ENCODE measurements around the gene CNTN1. TPM values are rescaled to one million over a fixed set of nuclear protein-coding genes. Genes with fewer than 3 reads are reported as not detected.

CNTN1 gene
- total and polyA plus RNA-seq, 12 donors, result 0.07 to 0.90 (median 0.21) TPM; not detected in 1

GRCh38 chr12:40714636-40715035 lies 22.4 kb downstream of the CNTN1 start:
- intact Hi-C loops (cut with DNase I), result no loop called here
- H3K4me3 ChIP-seq, result no peak overlapping the region
- TF ChIP-seq CTCF (IDR thresholded peaks at IDR 0.05), result no peak

GRCh38 chr12:40716037-40716436 lies 23.8 kb downstream of the CNTN1 start:
- no peak overlapping the region for H3K27ac ChIP-seq
- ATAC-seq (no peak), DNase-seq (no peak)

More at GRCh38 chr12:40714636-40715035, 22.4 kb downstream of the CNTN1 start:
- DNase-seq (no peak), ATAC-seq (no peak)
- Histone ChIP-seq H3K27me3 (no peaks in the 10 kb centered on the region), H3K27ac (no peak overlapping the region), H3K4me1 (no peaks in the 10 kb centered on the region), H3K36me3 (no peaks in the 10 kb centered on the region), H3K9me3 (no peaks in the 10 kb centered on the region)
- WGBS, 2 donors, result 77 to 82% methylated on average over 1 of the region's 1 CpG

GRCh38 chr12:40717576-40717975 lies 25.3 kb downstream of the CNTN1 start:
- ATAC-seq (no peak), DNase-seq (no peak)
- H3K4me3 ChIP-seq, result no peak overlapping the region
- TF ChIP-seq CTCF (IDR thresholded peaks at IDR 0.05), result no peak
- no peaks in the 10 kb centered on the region for H3K36me3 ChIP-seq
- no peaks in the 10 kb centered on the region for H3K27me3 ChIP-seq
- intact Hi-C loops (cut with DNase I), result no loop called here
- no peak overlapping the region for H3K27ac ChIP-seq
- WGBS, 2 donors, result 80 to 88% methylated on average over 1 of the region's 1 CpG
- no peaks in the 10 kb centered on the region for H3K4me1 ChIP-seq
- H3K9me3 ChIP-seq, result no peaks in the 10 kb centered on the region

More at GRCh38 chr12:40716037-40716436, 23.8 kb downstream of the CNTN1 start:
- intact Hi-C loops (cut with DNase I), result no loop called here
- Histone ChIP-seq H3K4me3 (no peak overlapping the region), H3K36me3 (no peaks in the 10 kb centered on the region), H3K27me3 (no peaks in the 10 kb centered on the region), H3K9me3 (no peaks in the 10 kb centered on the region), H3K4me1 (no peaks in the 10 kb centered on the region)
- no peak for TF ChIP-seq CTCF (IDR thresholded peaks at IDR 0.05)

GRCh38 chr12:40718878-40719372 lies 26.7 kb downstream of the CNTN1 start:
- Histone ChIP-seq H3K9me3 (no peaks in the 10 kb centered on the region), H3K27me3 (no peaks in the 10 kb centered on the region), H3K27ac (no peak overlapping the region), H3K4me1 (no peaks in the 10 kb centered on the region), H3K4me3 (no peak overlapping the region), H3K36me3 (no peaks in the 10 kb centered on the region)
- WGBS, 2 donors, result 82 to 86% methylated on average over 2 of the region's 2 CpGs
- ATAC-seq (no peak), DNase-seq (no peak)
- TF ChIP-seq CTCF (IDR thresholded peaks at IDR 0.05), result no peak
- intact Hi-C loops (cut with DNase I), result no loop called here

All from heart right ventricle (tissue), 16 donors.